Vagina (tissue), 2 donors: ENCODE measurements around the gene C2orf68.

Source experiments
- CTCF ChIP-seq, 3 experiments: fragments of 450-650 bp in 2 of 3; fragments of 200-600 bp in 1 of 3; sonication (generic) in 1 of 3; IDR thresholded peaks; one replicate each; pipeline ENCODE4 v1.5.1; 2017 to 2019; ENCODE audit warnings: antibody characterized with exemption in 3 of 3, mild to moderate bottlenecking in 2 of 3, moderate library complexity in 2 of 3
- POLR2A ChIP-seq, 2 donors: fragments of 450-650 bp; IDR thresholded peaks; one replicate each; pipeline ENCODE4 v1.6.1; 2017; ENCODE audit warnings: antibody characterized with exemption in 2 of 2, mild to moderate bottlenecking in 2 of 2, moderate library complexity in 2 of 2
- POLR2AphosphoS5 ChIP-seq, 2 donors: sonication (generic); formaldehyde crosslinking; IDR thresholded peaks; one replicate each; pipeline ENCODE4 v1.9.0; 2017; ENCODE audit warnings: antibody characterized with exemption in 2 of 2, mild to moderate bottlenecking in 2 of 2, low read depth in 1 of 2; ENCODE audit not compliant: insufficient read depth in 1 of 2

GRCh38 chr2:85611217-85611704 is 605 bp downstream of the C2orf68 start:
- TF ChIP-seq CTCF (IDR thresholded peaks at IDR 0.05) (no peak), POLR2A (IDR thresholded peaks at IDR 0.05) (no peak), POLR2AphosphoS5 (IDR thresholded peaks at IDR 0.05; ENCODE audit: insufficient read depth in 1 of 2, low read depth in 1 of 2) (no peak)
